PC-3 (cell line): ENCODE results near the gene CENPA. TPM values are rescaled to one million over a fixed set of nuclear protein-coding genes. Genes with fewer than 3 reads are reported as not detected.

ENCODE experiments used
- ATAC-seq: fragments of 200-7000 bp; cut with Tn5 transposase; 2 replicates; pipeline ENCODE4 v1.9.1; 2020; ENCODE audit warnings: mild to moderate bottlenecking, moderate library complexity
- BruUV-seq: library from RNA; stranded (reverse); fragments of 400-500 nt; replicated peaks from 2 replicates; lab custom pipeline; 2021; lab: Mats Ljungman, UMichigan
- CTCF ChIA-PET: fragments of 300-600 bp; sonication (Branson Sonifier 250); formaldehyde crosslinking; loops from one replicate; lab custom pipeline; 2022; ENCODE audit warnings: antibody characterized with exemption; lab: Charles Lee
- POLR2A ChIA-PET: fragments of 300-600 bp; sonication (Branson Sonifier 250); formaldehyde crosslinking; loops from one replicate; lab custom pipeline; 2022; ENCODE audit warnings: antibody characterized with exemption; ENCODE audit not compliant: unreplicated experiment; lab: Charles Lee
- DNase-seq: peaks from one replicate; pipeline ENCODE4 v3.0.0-alpha.2; 2015
- H2AFZ ChIP-seq: fragments of 300-600 bp; sonication (generic); 2 replicates; pipeline ENCODE4 v1.6.0; 2016; ENCODE audit warnings: antibody characterized with exemption, low read length
- H3F3A ChIP-seq: fragments of 300-600 bp; sonication (generic); one replicate; pipeline ENCODE4 v1.6.0; 2017; ENCODE audit warnings: antibody characterized with exemption, low read length, control low read depth, mild to moderate bottlenecking; ENCODE audit not compliant: unreplicated experiment
- H3K27ac ChIP-seq: fragments of 300-600 bp; sonication (generic); 2 replicates; pipeline ENCODE4 v1.5.1; 2016; ENCODE audit warnings: mild to moderate bottlenecking, low read length
- H3K27me3 ChIP-seq: fragments of 300-600 bp; sonication (generic); 2 replicates; pipeline ENCODE4 v1.6.1; 2016; ENCODE audit warnings: low read length, mixed read lengths
- H3K36me3 ChIP-seq: fragments of 300-600 bp; sonication (generic); 2 replicates; pipeline ENCODE4 v1.6.1; 2016; ENCODE audit warnings: low read depth, mixed run types, low read length, mixed read lengths
- H3K4me1 ChIP-seq: fragments of 300-600 bp; sonication (generic); 2 replicates; pipeline ENCODE4 v1.5.1; 2016; ENCODE audit warnings: low read length; ENCODE audit not compliant: insufficient read depth
- H3K4me2 ChIP-seq: fragments of 300-600 bp; sonication (generic); 2 replicates; pipeline ENCODE4 v1.6.0; 2016; ENCODE audit warnings: low read length
- H3K4me3 ChIP-seq: fragments of 300-600 bp; sonication (generic); 2 replicates; pipeline ENCODE4 v1.5.1; 2016; ENCODE audit warnings: mild to moderate bottlenecking, low read length, mixed read lengths
- H3K79me2 ChIP-seq: fragments of 300-600 bp; sonication (generic); 2 replicates; pipeline ENCODE4 v1.6.1; 2017; ENCODE audit warnings: low read length, mixed read lengths
- H3K9ac ChIP-seq: fragments of 300-600 bp; sonication (generic); 2 replicates; pipeline ENCODE4 v1.6.0; 2016; ENCODE audit warnings: mild to moderate bottlenecking, low read length
- H3K9me2 ChIP-seq: fragments of 300-600 bp; sonication (generic); replicated peaks from 2 replicates; pipeline ENCODE4 v1.6.1; 2016; ENCODE audit warnings: mixed run types, low read length, mixed read lengths
- H3K9me3 ChIP-seq: fragments of 300-600 bp; sonication (generic); 2 replicates; pipeline ENCODE4 v1.6.1; 2016; ENCODE audit warnings: low read length, mixed read lengths
- H4K20me1 ChIP-seq: fragments of 300-600 bp; sonication (generic); 2 replicates; pipeline ENCODE4 v1.6.1; 2016; ENCODE audit warnings: low read length, mixed read lengths
- EZH2 ChIP-seq: fragments of 300-600 bp; sonication (generic); IDR thresholded peaks from one replicate; pipeline ENCODE4 v1.6.1; 2017; ENCODE audit warnings: antibody characterized with exemption, mild to moderate bottlenecking, low read length; ENCODE audit not compliant: unreplicated experiment
- EZH2phosphoT487 ChIP-seq: fragments of 300-600 bp; sonication (generic); IDR thresholded peaks from 2 replicates; pipeline ENCODE4 v1.6.1; 2018; ENCODE audit warnings: mild to moderate bottlenecking, antibody characterized with exemption, low read length, borderline replicate concordance
- intact Hi-C: fragments of 100-400 bp; cut with micrococcal nuclease; formaldehyde crosslinking; loops from 2 replicates; pipeline ENCODE4 v1.9.0; 2023
- total RNA-seq: library from RNA; depleted of rRNA; stranded (reverse); fragments of >200 nt; gene quantifications from 2 replicates; pipeline ENCODE4 v1.2.3, GENCODE V29; 2014
- TF ChIP-seq, protein P1 (sequence below): fragments of 300-600 bp; sonication (generic); conservative IDR thresholded peaks from 2 replicates; pipeline ENCODE4 v1.5.1; 2017; ENCODE audit warnings: antibody characterized with exemption, low read depth, mild to moderate bottlenecking, low read length

The CENPA gene
- total RNA-seq, 1 experiment from 2014 or later: 40.8 TPM

DNA sequence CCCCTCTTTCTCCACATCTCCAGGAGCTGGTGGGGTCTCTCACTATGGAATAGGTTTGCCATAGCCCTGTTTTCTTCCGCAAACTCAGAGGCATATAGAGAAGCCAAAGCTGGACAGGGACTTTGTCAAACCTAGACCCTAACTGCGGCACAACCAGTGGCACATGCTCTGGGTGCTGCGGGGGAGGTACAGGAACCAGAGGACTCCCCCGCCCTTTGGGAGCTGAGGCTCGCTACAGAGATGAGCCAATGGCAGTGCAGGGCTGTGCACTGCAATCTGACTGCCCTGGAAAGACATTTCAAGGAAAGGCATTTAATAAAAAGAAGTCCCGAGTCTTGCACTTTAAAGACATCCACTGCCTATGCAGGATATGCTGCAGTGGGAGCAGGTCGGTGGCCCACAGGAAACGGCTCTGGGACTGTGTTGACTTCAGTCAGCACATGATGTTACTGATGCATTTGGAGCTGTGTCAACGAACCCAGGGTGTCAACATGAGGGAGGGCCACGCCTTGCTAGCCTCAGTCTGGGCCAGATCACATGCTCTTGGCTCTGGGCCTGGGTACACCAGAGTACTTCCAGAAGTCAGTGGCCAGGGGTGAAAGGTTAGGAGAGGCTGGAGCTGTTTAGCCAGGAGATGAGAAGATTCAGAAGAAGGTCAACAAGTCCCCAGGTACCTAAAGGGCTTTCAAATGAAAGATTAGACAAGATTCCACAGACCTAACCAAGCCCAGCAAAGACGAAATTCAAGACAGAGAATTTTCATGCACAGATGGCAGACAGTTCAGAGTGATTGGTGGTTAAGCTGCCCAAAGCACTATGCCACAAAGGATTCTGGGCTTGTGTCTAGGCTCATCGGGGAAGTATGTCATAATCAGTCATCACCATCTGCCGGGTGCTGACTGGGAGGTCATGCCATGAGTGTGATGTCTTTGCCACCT, 13.5 kb upstream of the CENPA start:
- TF ChIP-seq, protein P1, sequence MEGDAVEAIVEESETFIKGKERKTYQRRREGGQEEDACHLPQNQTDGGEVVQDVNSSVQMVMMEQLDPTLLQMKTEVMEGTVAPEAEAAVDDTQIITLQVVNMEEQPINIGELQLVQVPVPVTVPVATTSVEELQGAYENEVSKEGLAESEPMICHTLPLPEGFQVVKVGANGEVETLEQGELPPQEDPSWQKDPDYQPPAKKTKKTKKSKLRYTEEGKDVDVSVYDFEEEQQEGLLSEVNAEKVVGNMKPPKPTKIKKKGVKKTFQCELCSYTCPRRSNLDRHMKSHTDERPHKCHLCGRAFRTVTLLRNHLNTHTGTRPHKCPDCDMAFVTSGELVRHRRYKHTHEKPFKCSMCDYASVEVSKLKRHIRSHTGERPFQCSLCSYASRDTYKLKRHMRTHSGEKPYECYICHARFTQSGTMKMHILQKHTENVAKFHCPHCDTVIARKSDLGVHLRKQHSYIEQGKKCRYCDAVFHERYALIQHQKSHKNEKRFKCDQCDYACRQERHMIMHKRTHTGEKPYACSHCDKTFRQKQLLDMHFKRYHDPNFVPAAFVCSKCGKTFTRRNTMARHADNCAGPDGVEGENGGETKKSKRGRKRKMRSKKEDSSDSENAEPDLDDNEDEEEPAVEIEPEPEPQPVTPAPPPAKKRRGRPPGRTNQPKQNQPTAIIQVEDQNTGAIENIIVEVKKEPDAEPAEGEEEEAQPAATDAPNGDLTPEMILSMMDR: no peak
- TF ChIP-seq EZH2: no peak
- no peak for TF ChIP-seq EZH2phosphoT487
- ChIA-PET POLR2A (no interaction called here), CTCF (no interaction called here)
- ATAC-seq (peak; percentile 84), DNase-seq (peak; percentile 41)
- peaks cover 20% of the 10 kb centered on the region for H4K20me1 ChIP-seq
- intact Hi-C loops: no loop called here
- no peak overlapping the region for H3K4me3 ChIP-seq
- H3K9me3 ChIP-seq: no peaks in the 10 kb centered on the region
- no peaks in the 10 kb centered on the region for H3K27me3 ChIP-seq
- no peak overlapping the region for H3K4me2 ChIP-seq
- peaks cover 21% of the 10 kb centered on the region for H3K4me1 ChIP-seq
- no TSS peak for BruUV-seq
- H3K36me3 ChIP-seq: peaks cover 3% of the 10 kb centered on the region; the same call in 1 of the 2 replicates
- no peak overlapping the region for H3K9ac ChIP-seq
- no peaks in the 10 kb centered on the region for H3F3A ChIP-seq
- H3K9me2 ChIP-seq: no peaks in the 10 kb centered on the region
- H3K79me2 ChIP-seq: peaks cover 52% of the 10 kb centered on the region
- no peak overlapping the region for H2AFZ ChIP-seq
- H3K27ac ChIP-seq: no peak overlapping the region; the same call in 1 of the 2 replicates

DNA sequence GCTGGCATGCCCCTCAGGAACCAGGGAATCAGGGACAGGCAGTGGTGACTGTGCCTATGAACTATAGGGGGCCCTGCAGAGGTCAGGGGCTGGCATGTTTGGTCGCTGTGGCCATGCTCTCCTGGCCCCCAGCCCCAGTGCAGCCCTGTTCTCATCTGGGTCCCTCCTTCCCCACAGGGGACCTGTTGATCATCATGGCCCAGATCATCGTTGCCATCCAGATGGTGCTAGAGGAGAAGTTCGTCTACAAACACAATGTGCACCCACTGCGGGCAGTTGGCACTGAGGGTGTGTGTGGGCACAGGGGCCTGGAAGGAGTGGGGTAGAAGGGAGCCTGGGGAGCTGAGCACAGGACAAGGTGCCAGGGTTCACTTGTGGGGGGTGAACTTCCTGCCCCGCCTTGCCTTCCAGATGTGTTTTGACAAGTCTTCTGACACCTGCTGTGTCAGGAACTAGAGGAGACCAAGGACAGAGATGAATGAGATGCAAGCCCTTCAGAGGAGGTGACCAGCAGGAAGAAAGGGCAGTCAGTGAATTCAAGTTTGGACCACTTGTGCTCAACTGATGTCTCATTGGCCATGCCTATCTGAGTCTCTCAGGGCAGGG, 9.6 kb upstream of the CENPA start:
- H3K79me2 ChIP-seq: peaks cover 16% of the 10 kb centered on the region
- POLR2A ChIA-PET: no interaction called here
- no peaks in the 10 kb centered on the region for H3K9me3 ChIP-seq
- no peak overlapping the region for H3K4me2 ChIP-seq
- intact Hi-C loops: no loop called here
- no peak for ATAC-seq
- H3K27me3 ChIP-seq: no peaks in the 10 kb centered on the region
- no peaks in the 10 kb centered on the region for H3K9me2 ChIP-seq
- H4K20me1 ChIP-seq: peaks cover 16% of the 10 kb centered on the region
- peaks cover 2% of the 10 kb centered on the region; the same call in 1 of the 2 replicates for H3K36me3 ChIP-seq
- H2AFZ ChIP-seq: no peak overlapping the region
- no peak overlapping the region for H3K27ac ChIP-seq
- H3K4me3 ChIP-seq: no peak overlapping the region
- BruUV-seq: no TSS peak
- CTCF ChIA-PET: no interaction called here
- DNase-seq: no peak
- no peak overlapping the region for H3K9ac ChIP-seq
- peaks cover 16% of the 10 kb centered on the region for H3K4me1 ChIP-seq
- no peaks in the 10 kb centered on the region for H3F3A ChIP-seq
- no peak for TF ChIP-seq EZH2phosphoT487
- TF ChIP-seq EZH2: no peak
- TF ChIP-seq, protein P1: no peak
